Jurkat, Clone E6-1 (cell line): ENCODE data around the gene MYO10.

Experiments used
- DNase-seq: peaks from one replicate; pipeline ENCODE4 v3.0.0-alpha.2; 2011; ENCODE audit warnings: low read depth, low spot score
- H3K4me3 ChIP-seq: 2 replicates; pipeline ENCODE4 v1.5.1; 2011; ENCODE audit warnings: mild to moderate bottlenecking, low read length, control low read depth, moderate library complexity

Gene MYO10

GRCh38 chr5:16707168-16707868 lies 228.8 kb downstream of the MYO10 start:
- no peak overlapping the region for H3K4me3 ChIP-seq
- DNase-seq, result no peak

- no peak for DNase-seq
- H3K4me3 ChIP-seq, result no peak overlapping the region
These were observed 231.1 kb downstream of the MYO10 start for GRCh38 chr5:16704945-16705344.

- DNase-seq, result no peak
- no peak overlapping the region for H3K4me3 ChIP-seq
These were observed 233.1 kb downstream of the MYO10 start for GRCh38 chr5:16702964-16703363.

GRCh38 chr5:16701134-16702099 lies 234.7 kb downstream of the MYO10 start:
- no peak for DNase-seq
- no peak overlapping the region for H3K4me3 ChIP-seq

GRCh38 chr5:16700081-16700480 lies 236.0 kb downstream of the MYO10 start:
- no peak overlapping the region for H3K4me3 ChIP-seq
- no peak for DNase-seq

GRCh38 chr5:16695779-16696178 lies 240.3 kb downstream of the MYO10 start:
- no peak overlapping the region for H3K4me3 ChIP-seq
- DNase-seq, result no peak

- no peak for DNase-seq
- H3K4me3 ChIP-seq, result no peak overlapping the region
These were observed 242.2 kb downstream of the MYO10 start for GRCh38 chr5:16693879-16694278.

- no peak for DNase-seq
- H3K4me3 ChIP-seq, result no peak overlapping the region
These were observed 244.4 kb downstream of the MYO10 start for GRCh38 chr5:16691731-16692130.

GRCh38 chr5:16690243-16690852 lies 245.7 kb downstream of the MYO10 start:
- H3K4me3 ChIP-seq, result no peak overlapping the region
- peak; percentile 51 for DNase-seq

- H3K4me3 ChIP-seq, result no peak overlapping the region
- DNase-seq, result no peak
These were observed 248.2 kb downstream of the MYO10 start for GRCh38 chr5:16687898-16688297.

GRCh38 chr5:16685069-16685468 lies 251.0 kb downstream of the MYO10 start:
- no peak for DNase-seq
- no peak overlapping the region for H3K4me3 ChIP-seq

GRCh38 chr5:16681876-16682275 lies 254.2 kb downstream of the MYO10 start:
- DNase-seq, result no peak

GRCh38 chr5:16679863-16680262 lies 256.2 kb downstream of the MYO10 start:
- H3K4me3 ChIP-seq, result no peak overlapping the region
- DNase-seq, result no peak

More at GRCh38 chr5:16681876-16682275, 254.2 kb downstream of the MYO10 start:
- no peak overlapping the region for H3K4me3 ChIP-seq

GRCh38 chr5:16679190-16679589 lies 256.9 kb downstream of the MYO10 start:
- no peak for DNase-seq
- H3K4me3 ChIP-seq, result no peak overlapping the region

GRCh38 chr5:16675806-16676205 lies 260.3 kb downstream of the MYO10 start:
- H3K4me3 ChIP-seq, result no peak overlapping the region

GRCh38 chr5:16674750-16675149 lies 261.3 kb downstream of the MYO10 start:
- DNase-seq, result no peak
- no peak overlapping the region for H3K4me3 ChIP-seq

More at GRCh38 chr5:16675806-16676205, 260.3 kb downstream of the MYO10 start:
- no peak for DNase-seq

- DNase-seq, result peak; percentile 80
- peak overlapping the region; percentile 26 for H3K4me3 ChIP-seq
These were observed 262.6 kb downstream of the MYO10 start for GRCh38 chr5:16673241-16674201.

- no peak for DNase-seq
- H3K4me3 ChIP-seq, result no peak overlapping the region
These were observed 264.9 kb downstream of the MYO10 start for GRCh38 chr5:16671208-16671607.

- no peak overlapping the region for H3K4me3 ChIP-seq
- DNase-seq, result no peak
These were observed 266.3 kb downstream of the MYO10 start for GRCh38 chr5:16669776-16670175.
